Smooth muscle cell of the pulmonary artery (primary cell): Measurements from ENCODE around the gene ART3. TPM values are rescaled to one million over a fixed set of nuclear protein-coding genes. Genes with fewer than 3 reads are reported as not detected.

Experiments
- total RNA-seq: library from RNA; depleted of rRNA; stranded (reverse); fragments of >200 nt; gene quantifications from 2 replicates; pipeline ENCODE4 v1.2.3, GENCODE V29; 2014

ART3 gene, protein sequence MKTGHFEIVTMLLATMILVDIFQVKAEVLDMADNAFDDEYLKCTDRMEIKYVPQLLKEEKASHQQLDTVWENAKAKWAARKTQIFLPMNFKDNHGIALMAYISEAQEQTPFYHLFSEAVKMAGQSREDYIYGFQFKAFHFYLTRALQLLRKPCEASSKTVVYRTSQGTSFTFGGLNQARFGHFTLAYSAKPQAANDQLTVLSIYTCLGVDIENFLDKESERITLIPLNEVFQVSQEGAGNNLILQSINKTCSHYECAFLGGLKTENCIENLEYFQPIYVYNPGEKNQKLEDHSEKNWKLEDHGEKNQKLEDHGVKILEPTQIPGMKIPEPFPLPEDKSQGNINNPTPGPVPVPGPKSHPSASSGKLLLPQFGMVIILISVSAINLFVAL
- total RNA-seq: not detected in 2 replicates

GRCh38 chr4:76074468-76074867 is at the start of gene ART3:
TSS of gene ART3 (plus strand) at chr4:76074709. CDS start at chr4:76075890, 1,181 bp downstream.

GRCh38 chr4:76035799-76036380 is 38.6 kb upstream of the ART3 start, which contains the start of gene CXCL11:
TSS of gene CXCL11 (minus strand) at chr4:76036070. CDS start at chr4:76035987, 83 bp downstream.

GRCh38 chr4:76148142-76148865 is 73.8 kb downstream of the ART3 start, which contains the start of gene NUP54:
TSS of gene NUP54 (minus strand) at chr4:76148397. CDS start at chr4:76148374, 23 bp downstream.

Other genes starting within 250 kb of the ART3 start
- 0.03 TPM in 1 of 2 replicates, not detected in the other for gene PPEF2, start 172.3 kb upstream of the ART3 start, total RNA-seq
- 35.7 and 51.2 TPM in 2 replicates for gene NAAA, start 133.7 kb upstream of the ART3 start, total RNA-seq
- 27.2 and 34.3 TPM in 2 replicates for gene SDAD1, start 83.8 kb upstream of the ART3 start, total RNA-seq
- not detected in 2 replicates for gene CXCL9, start 67.2 kb upstream of the ART3 start, total RNA-seq
- gene CXCL10, start 51.2 kb upstream of the ART3 start, total RNA-seq: not detected in 2 replicates
- gene CXCL11, start 38.6 kb upstream of the ART3 start, total RNA-seq: not detected in 2 replicates
- 40.3 and 47.8 TPM in 2 replicates for gene NUP54, start 73.7 kb downstream of the ART3 start, total RNA-seq
- gene SCARB2, start 139.1 kb downstream of the ART3 start, total RNA-seq: 400 and 412 TPM in 2 replicates
- gene FAM47E, start 177.0 kb downstream of the ART3 start, total RNA-seq: 0.59 and 1.2 TPM in 2 replicates
- gene STBD1, start 232.0 kb downstream of the ART3 start, total RNA-seq: 9.8 and 11.1 TPM in 2 replicates